VCaP (cell line): ENCODE measurements around the gene ZNF429.

Experiments used
- H3K27ac ChIP-seq: fragments of 450-650 bp; 2 replicates; pipeline ENCODE4 v1.5.1; 2017
- CTCF ChIP-seq: fragments of 450-650 bp; conservative IDR thresholded peaks from 2 replicates; pipeline ENCODE4 v1.5.1; 2017; ENCODE audit warnings: mild to moderate bottlenecking, moderate library complexity

The ZNF429 gene

DNA sequence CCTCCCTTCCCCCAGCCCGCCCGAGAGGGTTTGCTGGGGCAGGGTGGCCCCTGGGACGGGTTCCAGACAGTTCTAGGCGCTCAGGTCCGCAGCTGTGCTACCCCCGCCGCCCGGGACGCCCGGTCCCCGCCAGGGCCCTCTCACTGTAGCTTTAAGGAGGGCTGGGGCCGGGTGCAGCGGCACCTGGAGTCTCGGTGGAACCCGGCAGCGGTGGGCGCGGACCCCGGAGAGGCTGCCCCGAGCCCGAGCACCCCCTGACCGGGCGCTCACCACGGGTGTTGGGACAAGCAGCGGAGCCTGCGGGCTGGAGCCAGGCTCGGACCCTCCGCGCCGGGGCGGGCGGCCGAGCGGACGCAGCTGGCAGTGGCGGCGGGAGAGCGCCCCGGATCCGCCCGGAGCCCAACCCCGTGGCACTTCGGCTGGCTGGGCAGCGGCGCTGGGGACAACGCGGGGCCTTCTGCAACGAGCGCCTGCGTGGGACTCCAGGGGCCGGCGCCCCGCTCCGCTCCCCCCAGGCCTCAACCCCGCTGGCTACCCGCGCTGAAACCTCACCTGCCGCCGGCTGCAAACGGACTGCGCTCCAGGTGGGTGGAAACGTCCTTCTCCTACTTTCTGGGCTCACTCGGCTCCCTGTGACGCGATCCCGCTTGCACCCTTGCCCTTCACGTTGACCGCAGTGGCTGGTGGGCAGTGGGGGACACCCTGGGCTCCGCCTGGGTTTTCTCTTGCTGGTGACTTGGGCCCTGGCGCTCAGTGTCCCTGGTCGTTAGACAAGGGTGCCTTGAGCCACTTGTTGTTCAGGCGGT lies 81.1 kb downstream of the ZNF429 start:
- peak overlapping the region; percentile 29; the same call in 1 of the 2 replicates for H3K27ac ChIP-seq
- TF ChIP-seq CTCF = no peak

DNA sequence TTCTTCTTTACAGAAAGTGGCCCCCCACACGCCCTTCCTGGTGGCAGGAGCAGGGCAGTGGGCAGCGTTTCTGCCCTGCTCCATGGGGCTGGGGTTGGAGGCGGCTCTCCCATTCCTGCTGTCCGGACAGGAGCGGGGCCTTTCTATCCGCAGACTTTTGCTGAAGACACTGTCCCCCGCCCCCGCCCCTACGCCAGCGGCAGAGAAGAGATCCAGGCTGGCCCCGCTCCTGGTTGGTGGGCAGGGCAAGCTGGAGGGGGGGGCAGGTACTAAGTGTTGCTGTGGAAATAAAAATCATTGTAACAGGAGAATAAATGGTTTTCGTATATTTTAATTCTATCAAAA lies 81.7 kb downstream of the ZNF429 start:
- no peak overlapping the region for H3K27ac ChIP-seq
- no peak for TF ChIP-seq CTCF

DNA sequence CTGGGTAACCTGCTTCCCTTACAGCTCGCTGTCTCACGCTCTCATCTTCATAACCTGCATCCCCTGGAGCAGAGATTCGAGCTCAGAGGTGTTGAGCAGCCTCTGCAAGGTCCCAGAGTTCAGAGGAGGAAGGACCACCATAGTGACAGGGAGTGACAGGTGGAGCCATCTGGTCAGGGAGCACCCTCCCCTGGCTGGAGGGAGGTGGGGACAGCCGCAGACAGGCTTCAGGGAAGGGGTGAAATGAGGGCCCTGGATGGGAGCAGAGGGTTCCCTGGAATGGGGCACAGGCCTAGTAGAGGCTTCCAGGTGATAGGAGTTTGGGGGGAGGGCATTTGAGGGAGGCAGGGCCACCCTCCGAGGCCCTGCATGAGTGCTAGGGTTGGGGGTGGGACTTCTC lies 82.1 kb downstream of the ZNF429 start:
- no peak overlapping the region for H3K27ac ChIP-seq
- no peak for TF ChIP-seq CTCF

GRCh38 chr19:21588065-21588601 lies 82.7 kb downstream of the ZNF429 start:
- TF ChIP-seq CTCF = no peak
- H3K27ac ChIP-seq = no peak overlapping the region

DNA sequence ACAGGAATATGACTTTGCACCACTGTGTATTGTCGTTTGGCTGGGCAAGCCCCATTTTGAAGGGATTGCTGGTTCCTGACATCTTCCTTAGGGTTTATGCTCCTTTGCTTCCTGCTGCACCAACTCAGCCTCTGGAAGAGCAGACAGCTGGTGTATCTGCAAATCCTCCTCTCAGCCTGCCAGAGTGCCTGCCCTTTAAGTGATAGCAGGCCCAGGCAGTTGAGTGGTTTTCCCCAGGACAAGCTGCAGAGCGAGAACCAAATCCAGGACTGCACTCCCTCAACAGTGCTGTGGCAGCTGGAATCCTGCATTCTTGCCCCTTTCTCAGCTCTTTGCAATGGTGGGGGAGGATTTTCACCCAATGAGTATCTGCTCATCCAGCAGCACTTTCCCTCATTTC lies 85.5 kb downstream of the ZNF429 start:
- TF ChIP-seq CTCF = no peak
- no peak overlapping the region for H3K27ac ChIP-seq

GRCh38 chr19:21593008-21593481 lies 87.6 kb downstream of the ZNF429 start:
- no peak overlapping the region for H3K27ac ChIP-seq
- TF ChIP-seq CTCF = no peak

DNA sequence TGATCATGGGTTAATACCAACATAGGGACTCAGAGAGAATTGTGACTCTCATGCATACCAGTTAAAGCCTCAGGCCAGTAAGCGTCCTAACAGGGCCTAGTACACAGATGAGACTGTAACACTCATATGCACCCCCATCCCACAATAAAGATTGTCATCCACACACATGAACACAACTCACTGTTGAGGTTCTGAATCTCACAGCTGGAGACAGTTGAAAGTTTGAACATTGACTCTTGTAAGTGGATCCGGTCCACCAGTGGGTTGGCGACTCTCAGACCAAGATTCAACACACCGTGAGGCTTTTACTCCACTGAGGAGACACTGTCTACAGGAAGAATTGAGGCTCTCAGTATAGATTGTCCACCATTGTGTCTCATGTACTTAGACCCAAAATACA lies 88.1 kb downstream of the ZNF429 start:
- no peak overlapping the region for H3K27ac ChIP-seq
- no peak for TF ChIP-seq CTCF
